T-cell (primary cell): ENCODE results near the gene SCLT1. TPM values are rescaled to one million over a fixed set of nuclear protein-coding genes. Genes with fewer than 3 reads are reported as not detected.

Source experiments
- ATAC-seq, 4 experiments: fragments of 200-7000 bp in 3 of 4; fragments of 150-1000 bp in 1 of 4; cut with Tn5 transposase; replicated peaks in 1 of 4; 1 replicate in 3 of 4; 2 replicates in 1 of 4; pipeline ENCODE4 v1.10.0; 2021; ENCODE audit warnings: moderate library complexity in 3 of 4, mild to moderate bottlenecking in 2 of 4, moderate number of reproducible peaks in 1 of 4
- CTCF ChIA-PET, 2 donors: fragments of 300-600 bp; sonication (Branson Sonifier 250); formaldehyde crosslinking; loops; one replicate each; lab custom pipeline; 2022; ENCODE audit warnings: antibody characterized with exemption in 2 of 2; lab: Charles Lee
- POLR2A ChIA-PET, 2 donors: fragments of 300-600 bp; sonication (Branson Sonifier 250); formaldehyde crosslinking; loops; one replicate each; lab custom pipeline; 2022; ENCODE audit warnings: antibody characterized with exemption in 2 of 2; lab: Charles Lee
- DNase-seq, 35 experiments: peaks; one replicate each; pipeline versions ENCODE4 v3.0.0 to v3.0.0-alpha.2; 2013 to 2023
- H3K27ac ChIP-seq: one replicate; pipeline ENCODE4 v1.5.1; 2013; ENCODE audit warnings: low read length
- H3K27me3 ChIP-seq, 2 experiments: replicated peaks in 1 of 2; 1 replicate in 1 of 2; 2 replicates in 1 of 2; pipeline versions ENCODE4 v1.6.1 to v1.7.0; 2013; ENCODE audit warnings: low read length in 1 of 2, mixed read lengths in 1 of 2; ENCODE audit not compliant: control insufficient read depth in 2 of 2, insufficient read depth in 2 of 2; ENCODE audit errors: extremely low read depth in 1 of 2
- H3K36me3 ChIP-seq, 2 donors: 1 replicate in 1 of 2; 2 replicates in 1 of 2; pipeline versions ENCODE4 v1.6.1 to v1.7.0; 2013; ENCODE audit warnings: low read length in 1 of 2; ENCODE audit not compliant: control insufficient read depth in 2 of 2, insufficient read depth in 1 of 2; ENCODE audit errors: extremely low read depth in 1 of 2
- H3K4me1 ChIP-seq, 2 experiments: 1 replicate in 1 of 2; 2 replicates in 1 of 2; pipeline versions ENCODE4 v1.6.1 to v1.7.0; 2013; ENCODE audit warnings: low read length in 2 of 2, mixed read lengths in 1 of 2; ENCODE audit not compliant: insufficient read depth in 2 of 2, control insufficient read depth in 1 of 2; ENCODE audit errors: extremely low read depth in 1 of 2
- H3K4me3 ChIP-seq, 2 donors: 1 replicate in 1 of 2; 2 replicates in 1 of 2; pipeline versions ENCODE4 v1.5.1 to v1.7.0; 2013; ENCODE audit warnings: mild to moderate bottlenecking in 2 of 2, low read length in 1 of 2, moderate library complexity in 1 of 2; ENCODE audit not compliant: control insufficient read depth in 1 of 2; ENCODE audit errors: extremely low read depth in 1 of 2
- H3K9me3 ChIP-seq: 2 replicates; pipeline ENCODE4 v1.7.0; 2013
- H3K27ac Mint-ChIP-seq, 2 donors: one replicate each; pipeline ENCODE4 v1.8.0; 2020 to 2021; ENCODE audit warnings: mild to moderate bottlenecking in 2 of 2, mixed read lengths in 2 of 2
- H3K27me3 Mint-ChIP-seq, 2 donors: one replicate each; pipeline ENCODE4 v1.8.0; 2021 to 2022; ENCODE audit warnings: mixed read lengths in 2 of 2
- H3K36me3 Mint-ChIP-seq: one replicate; pipeline ENCODE4 v1.8.0; 2021; ENCODE audit warnings: mixed read lengths
- H3K4me1 Mint-ChIP-seq, 3 donors: one replicate each; pipeline ENCODE4 v1.8.0; 2020 to 2022; ENCODE audit warnings: mixed read lengths in 3 of 3, mild to moderate bottlenecking in 1 of 3
- H3K4me3 Mint-ChIP-seq, 3 donors: one replicate each; pipeline ENCODE4 v1.8.0; 2020 to 2022; ENCODE audit warnings: mild to moderate bottlenecking in 3 of 3, mixed read lengths in 3 of 3, moderate library complexity in 3 of 3
- H3K9me3 Mint-ChIP-seq, 3 donors: one replicate each; pipeline ENCODE4 v1.8.0; 2020 to 2022; ENCODE audit warnings: mixed read lengths in 3 of 3
- WGBS: methylation state at CpG from one replicate; pipeline ENCODE4 v1.1.5; 2013; ENCODE audit warnings: missing lambda C conversion rate; ENCODE audit not compliant: insufficient coverage; 5-methylcytosine and 5-hydroxymethylcytosine counted together
- total RNA-seq, 35 experiments: library from RNA in 6 of 35; stranded (reverse) in 6 of 35; fragments of 120-200 nt in 1 of 35; gene quantifications; one replicate each; pipeline versions ENCODE4 v1.2.1 to v1.2.4 and lab custom pipeline; 2013 to 2026

The SCLT1 gene
- total RNA-seq, 5 donors from 2014 or later (not counting 1 experiment from before 2014, with no cell fraction given), result 16.2 to 25.8 (median 20.2) TPM

DNA sequence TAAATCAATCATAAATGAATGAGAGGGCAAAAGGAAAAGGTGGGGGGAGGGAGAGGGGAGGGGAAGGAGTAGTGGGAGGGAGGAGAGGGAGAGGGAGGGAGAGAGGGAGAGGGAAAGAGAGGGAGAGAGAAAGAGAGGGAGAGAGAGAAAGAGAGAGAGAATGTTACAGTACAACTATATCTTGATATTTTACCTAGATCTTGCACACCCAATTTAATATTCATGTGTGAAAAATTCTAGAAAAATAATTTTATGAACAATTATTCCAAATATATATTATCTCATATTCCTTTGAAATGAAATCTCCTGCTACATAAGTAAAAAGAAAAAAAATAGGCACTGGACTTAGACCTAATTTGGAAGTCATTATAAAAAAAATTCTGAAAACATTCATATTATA, 120.0 kb downstream of the SCLT1 start:
- CTCF ChIA-PET, result no interaction called here

DNA sequence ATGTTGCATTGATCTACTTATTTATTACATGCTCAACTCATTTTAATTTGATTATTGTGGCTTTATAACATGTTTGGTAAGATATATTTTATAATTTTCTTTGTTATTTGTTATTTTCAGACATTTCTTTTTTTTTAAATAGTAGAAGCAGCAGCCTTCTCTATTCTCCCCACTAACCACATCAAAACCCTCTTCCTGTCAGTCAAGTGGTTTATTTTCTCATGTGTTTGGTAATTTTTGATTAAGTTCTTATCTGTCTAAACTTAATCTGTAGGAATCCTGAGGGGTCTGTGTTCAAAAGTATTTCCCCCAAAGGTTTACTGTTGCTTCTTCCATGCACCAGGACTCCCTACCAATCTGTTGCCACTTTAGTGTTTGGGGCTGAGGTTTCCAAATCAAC, 131.9 kb downstream of the SCLT1 start:
- Histone ChIP-seq H3K27me3 (no peaks in the 10 kb centered on the region), H3K9me3 (no peaks in the 10 kb centered on the region), H3K4me1 (peaks cover 0 to 9% of the 10 kb centered on the region in 2 experiments), H3K27ac (no peak overlapping the region), H3K36me3 (no peaks in the 10 kb centered on the region), H3K4me3 (no peak overlapping the region)
- DNase-seq (peak in 1 of 35 experiments; percentile 18), ATAC-seq (no peak)
- CTCF ChIA-PET, result no interaction called here
- POLR2A ChIA-PET, result interaction anchor here in 1 of 2 donors (0.7 kb wide), 2 partner anchors 13 to 432 kb away, joined by 10 read pairs; no protein-coding TSS in a partner anchor
- Mint-ChIP-seq H3K36me3 (peaks cover 37% of the 10 kb centered on the region), H3K9me3 (no peaks in the 10 kb centered on the region), H3K4me3 (no peak overlapping the region), H3K27me3 (no peaks in the 10 kb centered on the region), H3K27ac (no peak overlapping the region), H3K4me1 (peaks cover 18 to 39% (median 22%) of the 10 kb centered on the region in 3 donors)

More for the DNA sequence above, 120.0 kb downstream of the SCLT1 start:
- DNase-seq (no peak), ATAC-seq (no peak)
- H3K4me3 ChIP-seq, result no peak overlapping the region
- peaks cover 22% of the 10 kb centered on the region for H3K36me3 Mint-ChIP-seq
- no peaks in the 10 kb centered on the region for H3K4me1 Mint-ChIP-seq
- no peaks in the 10 kb centered on the region for H3K9me3 ChIP-seq
- no peaks in the 10 kb centered on the region for H3K9me3 Mint-ChIP-seq
- H3K27me3 Mint-ChIP-seq, result no peaks in the 10 kb centered on the region
- no peak overlapping the region for H3K4me3 Mint-ChIP-seq
- H3K27ac ChIP-seq, result no peak overlapping the region
- no peaks in the 10 kb centered on the region for H3K27me3 ChIP-seq
- POLR2A ChIA-PET, result no interaction called here
- no peak overlapping the region for H3K27ac Mint-ChIP-seq
- no peaks in the 10 kb centered on the region for H3K4me1 ChIP-seq
- H3K36me3 ChIP-seq, result peaks cover 0 to 2% of the 10 kb centered on the region in 2 donors

DNA sequence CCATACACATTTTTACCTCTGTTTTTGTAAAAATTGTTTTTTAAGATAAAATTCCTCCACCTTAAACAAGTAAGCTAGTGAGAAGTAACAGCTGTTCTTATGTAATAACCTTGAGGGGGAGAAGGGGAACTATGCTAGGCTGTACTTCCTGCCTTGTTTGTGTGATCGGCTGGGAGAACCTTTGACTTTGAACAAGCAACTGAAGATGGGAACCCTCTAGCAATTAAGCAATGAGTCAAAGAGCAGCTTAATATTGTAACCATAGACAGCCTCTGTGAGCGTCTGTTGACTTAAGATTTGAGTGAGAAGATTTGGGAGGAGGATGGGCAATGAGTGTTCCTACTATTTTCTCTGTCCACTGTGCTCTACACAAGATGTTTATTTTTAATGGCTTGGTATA, 135.1 kb downstream of the SCLT1 start:
- H3K27me3 ChIP-seq, result no peaks in the 10 kb centered on the region
- CTCF ChIA-PET, result no interaction called here
- H3K36me3 ChIP-seq, result no peaks in the 10 kb centered on the region
- Mint-ChIP-seq H3K27ac (no peak overlapping the region), H3K4me3 (no peak overlapping the region), H3K9me3 (no peaks in the 10 kb centered on the region), H3K36me3 (peaks cover 32% of the 10 kb centered on the region), H3K4me1 (peaks cover 18 to 29% (median 19%) of the 10 kb centered on the region in 3 donors), H3K27me3 (no peaks in the 10 kb centered on the region)
- H3K4me3 ChIP-seq, result no peak overlapping the region
- DNase-seq (peak in 2 of 35 experiments; percentile 2 to 8), ATAC-seq (peak in 2 of 4 experiments; percentile 40 to 56)
- no peaks in the 10 kb centered on the region for H3K9me3 ChIP-seq
- no CpG with 5 or more reads among the region's 2 CpGs for WGBS
- POLR2A ChIA-PET, result interaction anchor here in 1 of 2 donors (0.6 kb wide), 1 partner anchor 539 kb away, joined by 3 read pairs; no protein-coding TSS in a partner anchor
- peaks cover 0 to 9% of the 10 kb centered on the region in 2 experiments for H3K4me1 ChIP-seq
- H3K27ac ChIP-seq, result no peak overlapping the region

GRCh38 chr4:128957459-128957858, 135.9 kb downstream of the SCLT1 start:
- ATAC-seq (no peak), DNase-seq (no peak)
- Mint-ChIP-seq H3K27ac (no peak overlapping the region), H3K9me3 (no peaks in the 10 kb centered on the region), H3K27me3 (no peaks in the 10 kb centered on the region), H3K4me3 (no peak overlapping the region), H3K36me3 (peaks cover 32% of the 10 kb centered on the region), H3K4me1 (peaks cover 14 to 24% (median 16%) of the 10 kb centered on the region in 3 donors)
- ChIA-PET POLR2A (no interaction called here), CTCF (no interaction called here)
- no peaks in the 10 kb centered on the region for H3K9me3 ChIP-seq
- H3K36me3 ChIP-seq, result no peaks in the 10 kb centered on the region
- H3K4me3 ChIP-seq, result no peak overlapping the region
- H3K4me1 ChIP-seq, result peaks cover 0 to 9% of the 10 kb centered on the region in 2 experiments
- H3K27ac ChIP-seq, result no peak overlapping the region
- H3K27me3 ChIP-seq, result no peaks in the 10 kb centered on the region

GRCh38 chr4:128955751-128956150, 137.6 kb downstream of the SCLT1 start:
- ChIA-PET POLR2A (no interaction called here), CTCF (no interaction called here)
- peaks cover 0 to 4% of the 10 kb centered on the region in 2 experiments for H3K4me1 ChIP-seq
- no peak overlapping the region for H3K27ac ChIP-seq
- Mint-ChIP-seq H3K9me3 (no peaks in the 10 kb centered on the region), H3K4me3 (no peak overlapping the region), H3K27ac (no peak overlapping the region), H3K27me3 (no peaks in the 10 kb centered on the region), H3K4me1 (peaks cover 4 to 10% (median 5%) of the 10 kb centered on the region in 3 donors), H3K36me3 (peaks cover 48% of the 10 kb centered on the region)
- no peaks in the 10 kb centered on the region for H3K9me3 ChIP-seq
- H3K27me3 ChIP-seq, result no peaks in the 10 kb centered on the region
- no peak for DNase-seq
- H3K36me3 ChIP-seq, result no peaks in the 10 kb centered on the region
- no peak overlapping the region for H3K4me3 ChIP-seq
- ATAC-seq, result no peak
- WGBS, result 67% methylated on average over 1 of the region's 2 CpGs

GRCh38 chr4:128954941-128955340, 138.4 kb downstream of the SCLT1 start:
- Histone ChIP-seq H3K27ac (no peak overlapping the region), H3K27me3 (no peaks in the 10 kb centered on the region), H3K4me1 (peaks cover 0 to 4% of the 10 kb centered on the region in 2 experiments), H3K4me3 (no peak overlapping the region), H3K9me3 (no peaks in the 10 kb centered on the region), H3K36me3 (no peaks in the 10 kb centered on the region)
- DNase-seq, result no peak
- Mint-ChIP-seq H3K9me3 (no peaks in the 10 kb centered on the region), H3K36me3 (peaks cover 56% of the 10 kb centered on the region), H3K4me3 (no peak overlapping the region), H3K4me1 (peaks cover 4 to 10% (median 5%) of the 10 kb centered on the region in 3 donors), H3K27me3 (no peaks in the 10 kb centered on the region), H3K27ac (no peak overlapping the region)
- no peak for ATAC-seq
- ChIA-PET CTCF (interaction anchor here in 1 of 2 donors (0.6 kb wide), 1 partner anchor 9 kb away, joined by 3 read pairs; no protein-coding TSS in a partner anchor), POLR2A (no interaction called here)
- WGBS, result no CpG with 5 or more reads among the region's 2 CpGs

GRCh38 chr4:128951316-128951715, 142.0 kb downstream of the SCLT1 start:
- ATAC-seq (no peak), DNase-seq (no peak)
- Mint-ChIP-seq H3K4me3 (no peak overlapping the region), H3K27me3 (no peaks in the 10 kb centered on the region), H3K9me3 (no peaks in the 10 kb centered on the region), H3K27ac (no peak overlapping the region), H3K36me3 (peaks cover 47% of the 10 kb centered on the region), H3K4me1 (no peaks in the 10 kb centered on the region)
- ChIA-PET CTCF (no interaction called here), POLR2A (no interaction called here)
- Histone ChIP-seq H3K36me3 (peaks cover 0 to 6% of the 10 kb centered on the region in 2 donors), H3K4me1 (no peaks in the 10 kb centered on the region), H3K27ac (no peak overlapping the region), H3K9me3 (no peaks in the 10 kb centered on the region), H3K27me3 (no peaks in the 10 kb centered on the region), H3K4me3 (no peak overlapping the region)
- no CpG with 5 or more reads among the region's 2 CpGs for WGBS
